Esophagus mucosa (tissue), 1 donor: Measurements from ENCODE around the gene DLG5. TPM values are rescaled to one million over a fixed set of nuclear protein-coding genes. Genes with fewer than 3 reads are reported as not detected.

Source experiments
- ATAC-seq: fragments of 200-7000 bp; cut with Tn5 transposase; one replicate; pipeline ENCODE4 v1.9.1; 2020
- total RNA-seq: library from RNA; stranded (reverse); gene quantifications from one replicate; pipeline ENCODE4 v1.2.4, GENCODE V29; 2023
- donor health status: DM: yes; HTN: yes; CAD: no.

The DLG5 gene
- total RNA-seq, 1 donor from 2014 or later, result 37.9 TPM

- peak; percentile 77 for ATAC-seq
These were observed 60.8 kb downstream of the DLG5 start for GRCh38 chr10:77865580-77866324.

- ATAC-seq, result no peak
These were observed 62.3 kb downstream of the DLG5 start for GRCh38 chr10:77864151-77864851.

- ATAC-seq, result no peak
These were observed 63.1 kb downstream of the DLG5 start for GRCh38 chr10:77863446-77863845.

- peak; percentile 71 for ATAC-seq
These were observed 64.0 kb downstream of the DLG5 start for GRCh38 chr10:77862595-77862994.

- no peak for ATAC-seq
These were observed 65.2 kb downstream of the DLG5 start for GRCh38 chr10:77861366-77861765.

GRCh38 chr10:77859865-77860282, 66.7 kb downstream of the DLG5 start:
- no peak for ATAC-seq

- ATAC-seq, result no peak
These were observed 67.2 kb downstream of the DLG5 start for GRCh38 chr10:77859200-77859864.

GRCh38 chr10:77857272-77857671, 69.3 kb downstream of the DLG5 start:
- peak; percentile 60 for ATAC-seq

GRCh38 chr10:77856566-77856965, 70.0 kb downstream of the DLG5 start:
- no peak for ATAC-seq

GRCh38 chr10:77855404-77856155, 71.0 kb downstream of the DLG5 start:
- peak; percentile 7 for ATAC-seq

GRCh38 chr10:77854115-77854514, 72.4 kb downstream of the DLG5 start:
- ATAC-seq, result peak; percentile 86

GRCh38 chr10:77853256-77853655, 73.3 kb downstream of the DLG5 start:
- peak; percentile 50 for ATAC-seq

GRCh38 chr10:77850620-77851231, 75.8 kb downstream of the DLG5 start:
- no peak for ATAC-seq

- ATAC-seq, result no peak
These were observed 77.4 kb downstream of the DLG5 start for GRCh38 chr10:77849039-77849664.

GRCh38 chr10:77846718-77847311, 79.7 kb downstream of the DLG5 start:
- peak; percentile 72 for ATAC-seq

- no peak for ATAC-seq
These were observed 81.1 kb downstream of the DLG5 start for GRCh38 chr10:77845451-77845850.

GRCh38 chr10:77844713-77845445, 81.7 kb downstream of the DLG5 start:
- peak; percentile 74 for ATAC-seq

- ATAC-seq, result no peak
These were observed 82.4 kb downstream of the DLG5 start for GRCh38 chr10:77844177-77844576.

GRCh38 chr10:77843264-77843663, 83.3 kb downstream of the DLG5 start:
- ATAC-seq, result no peak

GRCh38 chr10:77842652-77843212, 83.8 kb downstream of the DLG5 start:
- ATAC-seq, result no peak
